Measurements from ENCODE around the gene CASQ2.

GRCh38 chr1:115726161-115726560 lies 42.4 kb downstream of the CASQ2 start:
- TF ChIP-seq POLR2AphosphoS5 (IDR thresholded peaks at IDR 0.05; ENCODE audit: low read length) (no peak), CEBPB (IDR thresholded peaks at IDR 0.05; ENCODE audit: borderline replicate concordance in 1 of 2, low read depth in 2 of 2, low read length in 2 of 2) (no peak), BCL11A (IDR thresholded peaks at IDR 0.05; ENCODE audit: low read depth, low read length) (no peak), CHD2 (IDR thresholded peaks at IDR 0.05; ENCODE audit: borderline replicate concordance, low read depth, low read length) (no peak), PML (IDR thresholded peaks at IDR 0.05; ENCODE audit: low read length) (no peak), RFX5 (IDR thresholded peaks at IDR 0.05; ENCODE audit: low read depth, low read length) (no peak), HDAC2 (IDR thresholded peaks at IDR 0.05) (no peak), SUZ12 (IDR thresholded peaks at IDR 0.05; ENCODE audit: unreplicated experiment) (no peak), NRF1 (conservative IDR thresholded peaks at IDR 0.05; ENCODE audit: low read depth, low read length) (no peak)
- TF ChIP-seq, protein P1, sequence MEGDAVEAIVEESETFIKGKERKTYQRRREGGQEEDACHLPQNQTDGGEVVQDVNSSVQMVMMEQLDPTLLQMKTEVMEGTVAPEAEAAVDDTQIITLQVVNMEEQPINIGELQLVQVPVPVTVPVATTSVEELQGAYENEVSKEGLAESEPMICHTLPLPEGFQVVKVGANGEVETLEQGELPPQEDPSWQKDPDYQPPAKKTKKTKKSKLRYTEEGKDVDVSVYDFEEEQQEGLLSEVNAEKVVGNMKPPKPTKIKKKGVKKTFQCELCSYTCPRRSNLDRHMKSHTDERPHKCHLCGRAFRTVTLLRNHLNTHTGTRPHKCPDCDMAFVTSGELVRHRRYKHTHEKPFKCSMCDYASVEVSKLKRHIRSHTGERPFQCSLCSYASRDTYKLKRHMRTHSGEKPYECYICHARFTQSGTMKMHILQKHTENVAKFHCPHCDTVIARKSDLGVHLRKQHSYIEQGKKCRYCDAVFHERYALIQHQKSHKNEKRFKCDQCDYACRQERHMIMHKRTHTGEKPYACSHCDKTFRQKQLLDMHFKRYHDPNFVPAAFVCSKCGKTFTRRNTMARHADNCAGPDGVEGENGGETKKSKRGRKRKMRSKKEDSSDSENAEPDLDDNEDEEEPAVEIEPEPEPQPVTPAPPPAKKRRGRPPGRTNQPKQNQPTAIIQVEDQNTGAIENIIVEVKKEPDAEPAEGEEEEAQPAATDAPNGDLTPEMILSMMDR (IDR thresholded peaks at IDR 0.05 in 2 of 3, conservative IDR thresholded peaks at IDR 0.05 in 1 of 3; ENCODE audit: control insufficient read depth in 2 of 3, extremely low read depth in 1 of 3, insufficient read depth in 1 of 3, low read depth in 3 of 3, low read length in 3 of 3), result no peak
- TF ChIP-seq, protein P2, sequence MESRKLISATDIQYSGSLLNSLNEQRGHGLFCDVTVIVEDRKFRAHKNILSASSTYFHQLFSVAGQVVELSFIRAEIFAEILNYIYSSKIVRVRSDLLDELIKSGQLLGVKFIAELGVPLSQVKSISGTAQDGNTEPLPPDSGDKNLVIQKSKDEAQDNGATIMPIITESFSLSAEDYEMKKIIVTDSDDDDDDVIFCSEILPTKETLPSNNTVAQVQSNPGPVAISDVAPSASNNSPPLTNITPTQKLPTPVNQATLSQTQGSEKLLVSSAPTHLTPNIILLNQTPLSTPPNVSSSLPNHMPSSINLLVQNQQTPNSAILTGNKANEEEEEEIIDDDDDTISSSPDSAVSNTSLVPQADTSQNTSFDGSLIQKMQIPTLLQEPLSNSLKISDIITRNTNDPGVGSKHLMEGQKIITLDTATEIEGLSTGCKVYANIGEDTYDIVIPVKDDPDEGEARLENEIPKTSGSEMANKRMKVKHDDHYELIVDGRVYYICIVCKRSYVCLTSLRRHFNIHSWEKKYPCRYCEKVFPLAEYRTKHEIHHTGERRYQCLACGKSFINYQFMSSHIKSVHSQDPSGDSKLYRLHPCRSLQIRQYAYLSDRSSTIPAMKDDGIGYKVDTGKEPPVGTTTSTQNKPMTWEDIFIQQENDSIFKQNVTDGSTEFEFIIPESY (IDR thresholded peaks at IDR 0.05), result no peak
